Measurements from ENCODE around the gene CSNK1D. TPM values are rescaled to one million over a fixed set of nuclear protein-coding genes. Genes with fewer than 3 reads are reported as not detected.

The CSNK1D gene
- total RNA-seq, 1 experiment from 2014 or later: 157 TPM

- CTCF ChIA-PET: no interaction called here
- H3K27ac Mint-ChIP-seq (ENCODE audit: unreplicated experiment): no peak overlapping the region
- H3K4me3 Mint-ChIP-seq (ENCODE audit: low read depth, unreplicated experiment): no peak overlapping the region
- peaks cover 14% of the 10 kb centered on the region for H3K4me1 Mint-ChIP-seq (ENCODE audit: low read depth, unreplicated experiment)
- intact Hi-C loops (cut with micrococcal nuclease; ENCODE audit: unreplicated experiment): no loop called here
- H3K9me3 Mint-ChIP-seq (ENCODE audit: low read depth, unreplicated experiment): no peaks in the 10 kb centered on the region
- BruUV-seq (replicated peaks): no TSS peak
- no peak for TF ChIP-seq CTCF (IDR thresholded peaks at IDR 0.05; ENCODE audit: unreplicated experiment)
- H3K27me3 Mint-ChIP-seq (ENCODE audit: unreplicated experiment): no peaks in the 10 kb centered on the region
- peaks cover 33% of the 10 kb centered on the region for H3K36me3 Mint-ChIP-seq (ENCODE audit: insufficient read depth, unreplicated experiment)
- no peak for DNase-seq
Measured at GRCh38 chr17:82225368-82226029, 48.0 kb downstream of the CSNK1D start.

DNA sequence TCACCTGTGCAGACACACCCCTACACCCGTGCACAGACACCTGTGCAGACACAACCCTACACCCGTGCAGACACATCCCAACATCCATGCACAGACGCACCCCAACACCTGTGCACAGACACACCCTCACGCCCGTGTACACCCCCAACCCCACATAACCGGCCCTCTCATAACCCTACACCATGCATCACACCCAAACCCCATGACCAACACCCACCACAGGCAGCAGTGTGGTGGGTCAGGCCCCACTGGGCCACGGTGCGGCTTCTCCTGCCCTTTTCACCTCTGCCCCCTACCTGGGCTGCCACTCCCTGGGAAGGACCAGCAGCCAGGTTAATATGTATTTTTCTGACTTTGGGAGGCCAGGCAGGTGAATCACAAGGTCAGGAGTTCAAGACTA, 48.8 kb downstream of the CSNK1D start:
- Mint-ChIP-seq H3K4me1 (ENCODE audit: low read depth, unreplicated experiment) (peaks cover 8% of the 10 kb centered on the region), H3K27me3 (ENCODE audit: unreplicated experiment) (no peaks in the 10 kb centered on the region), H3K36me3 (ENCODE audit: insufficient read depth, unreplicated experiment) (peaks cover 25% of the 10 kb centered on the region), H3K27ac (ENCODE audit: unreplicated experiment) (no peak overlapping the region), H3K9me3 (ENCODE audit: low read depth, unreplicated experiment) (no peaks in the 10 kb centered on the region), H3K4me3 (ENCODE audit: low read depth, unreplicated experiment) (no peak overlapping the region)
- no peak for TF ChIP-seq CTCF (IDR thresholded peaks at IDR 0.05; ENCODE audit: unreplicated experiment)
- intact Hi-C loops (cut with micrococcal nuclease; ENCODE audit: unreplicated experiment): no loop called here
- BruUV-seq (replicated peaks): no TSS peak
- no peak for DNase-seq
- CTCF ChIA-PET: no interaction called here

GRCh38 chr17:82223517-82223916, 50.0 kb downstream of the CSNK1D start:
- H3K4me3 Mint-ChIP-seq (ENCODE audit: low read depth, unreplicated experiment): no peak overlapping the region
- H3K27ac Mint-ChIP-seq (ENCODE audit: unreplicated experiment): no peak overlapping the region
- H3K27me3 Mint-ChIP-seq (ENCODE audit: unreplicated experiment): no peaks in the 10 kb centered on the region
- TF ChIP-seq CTCF (IDR thresholded peaks at IDR 0.05; ENCODE audit: unreplicated experiment): no peak
- CTCF ChIA-PET: no interaction called here
- H3K36me3 Mint-ChIP-seq (ENCODE audit: insufficient read depth, unreplicated experiment): peaks cover 24% of the 10 kb centered on the region
- no TSS peak for BruUV-seq (replicated peaks)
- peaks cover 10% of the 10 kb centered on the region for H3K4me1 Mint-ChIP-seq (ENCODE audit: low read depth, unreplicated experiment)
- intact Hi-C loops (cut with micrococcal nuclease; ENCODE audit: unreplicated experiment): no loop called here
- DNase-seq: no peak
- H3K9me3 Mint-ChIP-seq (ENCODE audit: low read depth, unreplicated experiment): no peaks in the 10 kb centered on the region

GRCh38 chr17:82222816-82223215, 50.7 kb downstream of the CSNK1D start:
- peaks cover 13% of the 10 kb centered on the region for H3K4me1 Mint-ChIP-seq (ENCODE audit: low read depth, unreplicated experiment)
- DNase-seq: no peak
- peaks cover 19% of the 10 kb centered on the region for H3K36me3 Mint-ChIP-seq (ENCODE audit: insufficient read depth, unreplicated experiment)
- BruUV-seq (replicated peaks): no TSS peak
- CTCF ChIA-PET: interaction anchor here (0.6 kb wide), 1 partner anchor 51 kb away, joined by 3 read pairs; no protein-coding TSS in a partner anchor
- no peak overlapping the region for H3K4me3 Mint-ChIP-seq (ENCODE audit: low read depth, unreplicated experiment)
- intact Hi-C loops (cut with micrococcal nuclease; ENCODE audit: unreplicated experiment): no loop called here
- no peaks in the 10 kb centered on the region for H3K27me3 Mint-ChIP-seq (ENCODE audit: unreplicated experiment)
- H3K27ac Mint-ChIP-seq (ENCODE audit: unreplicated experiment): no peak overlapping the region
- TF ChIP-seq CTCF (IDR thresholded peaks at IDR 0.05; ENCODE audit: unreplicated experiment): no peak
- no peaks in the 10 kb centered on the region for H3K9me3 Mint-ChIP-seq (ENCODE audit: low read depth, unreplicated experiment)
